Activated CD8-positive, alpha-beta memory T cell treated with anti-CD3 and anti-CD28 coated beads for 36 hours (primary cell): Measurements from ENCODE around the gene CCDC167. TPM values are rescaled to one million over a fixed set of nuclear protein-coding genes. Genes with fewer than 3 reads are reported as not detected.

Experiments used
- CTCF ChIA-PET: fragments of 350-600 bp; sonication (Branson Sonifier 250); formaldehyde crosslinking; loops from one replicate; lab custom pipeline; 2021; ENCODE audit warnings: antibody characterized with exemption; lab: Charles Lee
- POLR2A ChIA-PET: fragments of 350-600 bp; sonication (Branson Sonifier 250); formaldehyde crosslinking; loops from one replicate; lab custom pipeline; 2021; ENCODE audit warnings: antibody characterized with exemption; lab: Charles Lee
- total RNA-seq, 2 experiments: library from RNA; stranded (reverse); gene quantifications; one replicate each; pipeline ENCODE4 v1.2.3, GENCODE V29; 2021

CCDC167 gene
- 10 to 100 TPM; 76.6 to 81.6 TPM for total RNA-seq

DNA sequence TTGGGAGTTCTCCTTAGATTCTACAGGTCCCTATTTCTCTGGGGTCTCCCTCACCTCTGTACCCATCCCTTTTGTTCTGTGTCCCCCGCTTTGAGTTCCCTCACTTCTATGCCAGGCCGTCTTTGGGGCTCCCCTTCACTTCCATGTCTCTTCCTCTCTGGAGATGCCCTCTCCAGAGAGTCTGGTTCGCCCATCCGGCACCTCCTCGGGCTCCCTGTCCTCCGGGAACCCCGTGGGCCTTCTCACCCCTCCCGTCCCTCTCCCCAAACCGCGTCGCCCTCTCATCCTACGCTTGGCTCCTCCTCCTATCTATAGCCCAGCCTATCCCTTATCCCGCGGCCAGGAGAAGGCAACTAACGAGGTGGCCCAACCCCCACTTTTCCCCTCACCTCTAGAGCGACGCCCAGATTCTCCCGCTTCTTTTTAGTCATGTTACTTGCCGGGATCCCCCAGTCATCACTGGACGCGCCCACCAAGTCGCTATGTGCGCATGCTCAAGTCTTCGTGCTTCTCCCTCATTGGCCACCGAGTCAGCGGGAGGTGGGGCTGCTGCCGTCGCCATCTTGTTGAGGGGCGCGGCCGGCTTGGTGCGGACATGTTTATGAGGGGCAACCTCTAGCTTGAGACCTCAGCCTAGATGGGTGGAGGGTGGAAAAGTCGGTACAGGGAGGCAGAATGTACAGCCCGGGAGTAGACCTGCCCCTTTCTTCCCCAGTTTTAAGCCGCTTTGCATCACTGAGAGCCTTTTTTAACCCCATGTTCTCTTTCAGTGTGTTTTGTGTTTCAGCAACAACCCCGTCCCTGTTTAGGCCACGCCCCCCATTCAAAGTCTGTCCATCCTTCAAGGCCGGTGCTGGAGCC is at the start of gene CCDC167:
Gene CCDC167, minus strand, starts transcription at position 461 of the 861 bp plus-strand sequence. Its CDS starts 30 bp downstream, at position 431.
- CTCF ChIA-PET: interaction anchor here (0.6 to 7.2 kb wide), 6 partner anchors 9 to 360 kb away, joined by 3 to 42 read pairs (median 4); no protein-coding TSS in a partner anchor
- POLR2A ChIA-PET: interaction anchor here (0.6 to 5.7 kb wide), 3 partner anchors 17 to 891 kb away, joined by 4 to 37 read pairs (median 4); no protein-coding TSS in a partner anchor

DNA sequence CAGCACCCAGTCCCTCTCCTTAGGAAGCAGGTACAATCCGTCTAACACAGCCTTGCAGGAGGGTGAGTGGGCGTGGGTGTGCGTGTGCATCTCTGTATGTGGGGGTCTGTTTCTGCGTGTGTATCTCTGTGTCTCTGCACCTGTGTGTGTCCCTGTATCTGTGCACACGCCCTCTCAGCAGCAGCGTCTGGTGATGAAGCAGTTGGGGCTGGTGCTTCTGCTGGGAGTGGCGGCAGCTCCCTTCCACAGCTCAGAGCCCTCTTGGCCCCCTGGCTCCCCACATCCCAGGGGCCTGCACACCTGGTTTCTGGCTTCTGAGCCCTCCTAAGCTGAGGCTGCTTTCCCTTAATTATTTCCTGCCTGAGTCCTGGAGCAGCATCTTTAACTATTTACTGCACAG is 49.5 kb upstream of the CCDC167 start:
- ChIA-PET POLR2A (no interaction called here), CTCF (interaction anchor here (0.7 to 1.1 kb wide), 2 partner anchors 16 to 64 kb away, joined by 3 read pairs; no protein-coding TSS in a partner anchor)

DNA sequence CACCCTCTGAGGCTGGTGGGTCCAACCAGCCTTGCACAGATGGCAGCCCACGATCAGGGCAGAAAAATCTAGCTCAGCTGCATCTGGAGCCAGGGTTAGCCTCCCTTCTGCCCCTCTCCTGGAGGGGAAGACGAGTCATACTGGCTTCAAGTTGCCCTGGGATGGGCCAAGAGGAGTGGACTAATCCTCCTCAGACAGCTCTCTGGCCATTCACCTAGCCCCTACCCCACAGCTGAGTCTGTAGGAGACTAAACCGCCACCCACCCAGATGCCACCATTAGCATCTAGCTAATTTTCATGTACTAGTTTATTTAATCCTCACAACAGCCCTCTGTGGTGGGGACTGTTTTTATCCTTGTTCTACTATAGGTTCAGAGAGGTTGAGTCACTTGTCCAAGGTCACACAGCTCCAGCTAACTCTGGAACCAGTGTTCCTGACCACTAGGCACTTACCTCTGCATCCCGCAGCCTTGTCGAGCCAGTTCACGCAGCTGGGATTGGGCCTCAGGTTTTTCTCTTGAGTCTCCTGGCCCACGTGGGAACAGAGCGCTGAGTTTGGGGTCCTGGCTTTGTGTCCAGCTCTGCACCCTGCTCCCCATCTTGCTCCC is 48.5 kb upstream of the CCDC167 start:
- POLR2A ChIA-PET: interaction anchor here (1.3 kb wide), 1 partner anchor 30 kb away, joined by 5 read pairs; no protein-coding TSS in a partner anchor
- CTCF ChIA-PET: interaction anchor here (0.7 to 2.3 kb wide), 5 partner anchors 12 to 63 kb away, joined by 3 to 6 read pairs (median 3); no protein-coding TSS in a partner anchor

DNA sequence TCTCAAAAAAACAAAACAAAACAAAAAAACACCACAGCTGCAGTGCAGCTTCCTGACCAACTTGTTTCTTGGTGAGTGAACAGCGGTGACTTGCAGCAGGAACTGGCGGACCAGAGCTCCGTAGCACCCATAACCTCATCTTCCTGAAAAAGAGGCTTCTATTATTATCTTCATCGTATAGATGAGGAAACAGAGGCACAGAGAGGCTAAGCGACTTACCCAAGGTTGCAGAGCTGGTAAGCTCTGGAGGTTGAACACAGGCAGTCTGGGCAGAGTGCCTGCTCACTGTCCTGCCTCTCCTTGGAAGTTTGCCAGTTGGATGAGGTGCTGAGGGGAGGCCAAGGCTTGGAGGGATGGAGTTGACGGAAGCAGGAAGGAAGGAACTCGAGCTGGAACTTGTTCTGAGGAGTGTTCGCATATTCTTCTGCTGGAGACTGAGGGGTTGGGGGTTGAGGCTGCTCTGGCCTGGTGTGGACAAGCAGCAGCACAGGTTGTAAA is 47.9 kb upstream of the CCDC167 start:
- CTCF ChIA-PET: interaction anchor here (1.3 to 2.3 kb wide), 4 partner anchors 12 to 57 kb away, joined by 3 to 6 read pairs (median 4); no protein-coding TSS in a partner anchor
- POLR2A ChIA-PET: interaction anchor here (1.3 kb wide), 1 partner anchor 30 kb away, joined by 5 read pairs; no protein-coding TSS in a partner anchor

DNA sequence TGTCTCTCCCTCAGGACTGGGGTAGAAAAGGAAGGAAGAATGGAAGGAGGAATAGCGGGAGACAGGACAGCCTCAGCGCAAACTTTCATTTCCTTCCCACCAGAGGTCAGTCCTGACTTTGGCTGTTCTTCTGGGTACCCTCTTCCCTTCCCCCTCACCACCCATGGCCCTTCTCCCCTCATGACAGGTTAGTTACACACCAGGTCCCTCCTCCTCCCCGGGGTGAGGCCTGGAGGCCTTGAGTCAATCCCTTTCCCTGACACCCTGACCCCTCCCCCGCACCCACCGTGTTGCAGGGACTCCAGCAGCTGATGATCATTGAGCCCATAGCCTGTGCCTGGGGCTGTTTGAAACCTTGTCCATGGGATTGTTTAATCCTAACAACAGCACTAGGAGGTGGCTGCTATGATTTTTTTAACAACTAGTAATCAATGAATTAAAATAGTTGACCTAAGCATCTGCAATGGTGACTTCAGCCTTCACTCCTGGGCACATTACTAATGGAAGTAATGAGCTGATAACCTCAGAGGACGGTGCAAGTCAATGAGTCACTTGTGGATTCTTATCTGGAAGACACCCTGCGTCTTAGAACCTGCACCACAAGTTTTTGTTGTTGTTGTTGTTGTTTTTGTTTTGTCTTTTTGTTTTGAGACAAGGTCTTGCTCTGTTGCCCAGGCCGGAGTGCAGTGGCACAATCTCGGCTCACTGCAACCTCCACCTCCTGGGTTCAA is 46.6 kb upstream of the CCDC167 start:
- ChIA-PET POLR2A (no interaction called here), CTCF (interaction anchor here (1.3 to 2.3 kb wide), 3 partner anchors 28 to 56 kb away, joined by 4 to 6 read pairs (median 4); no protein-coding TSS in a partner anchor)

DNA sequence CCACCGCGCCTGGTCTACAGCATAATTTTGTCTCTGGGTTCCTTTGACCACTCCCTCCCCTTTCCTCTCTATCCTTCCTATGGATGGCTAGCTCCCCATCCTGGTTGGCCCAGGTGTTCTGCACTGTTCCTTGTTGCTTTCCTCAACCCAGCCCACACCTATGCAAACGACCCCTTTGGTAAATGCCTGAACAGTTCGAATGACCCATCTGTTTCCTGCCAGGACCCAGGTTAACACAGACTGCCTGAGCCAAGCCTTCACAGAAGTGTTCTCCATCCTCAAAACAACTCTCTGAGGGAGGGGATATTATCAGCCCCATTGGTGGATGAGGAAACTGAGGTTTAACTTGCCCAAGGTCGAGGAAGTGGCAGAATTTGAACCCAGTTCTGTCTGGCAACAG is 44.8 kb upstream of the CCDC167 start:
- POLR2A ChIA-PET: no interaction called here

DNA sequence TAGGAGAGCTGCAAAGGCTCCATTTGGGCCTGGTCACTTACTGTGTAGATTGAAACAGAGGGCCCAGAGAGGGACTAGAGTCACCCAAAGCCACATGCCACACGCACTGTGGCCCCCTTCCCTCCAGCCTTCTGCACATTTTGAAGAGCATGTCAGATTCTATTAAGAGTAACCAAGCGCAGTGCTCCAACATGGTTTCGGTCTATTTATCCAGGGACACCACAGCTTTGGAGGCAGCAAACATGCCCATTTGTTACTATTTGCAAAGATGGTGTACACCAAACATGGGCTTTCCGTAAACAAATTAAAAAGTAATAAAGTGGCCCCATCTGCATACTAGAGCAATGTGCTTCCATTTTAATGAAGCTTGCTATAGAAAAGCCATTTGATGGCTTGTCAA is 43.7 kb upstream of the CCDC167 start:
- ChIA-PET POLR2A (no interaction called here), CTCF (interaction anchor here (0.6 kb wide), 1 partner anchor 118 kb away, joined by 3 read pairs; no protein-coding TSS in a partner anchor)

More for the DNA sequence above, 44.8 kb upstream of the CCDC167 start:
- CTCF ChIA-PET: interaction anchor here (1.2 kb wide), 1 partner anchor 21 kb away, joined by 3 read pairs; no protein-coding TSS in a partner anchor

DNA sequence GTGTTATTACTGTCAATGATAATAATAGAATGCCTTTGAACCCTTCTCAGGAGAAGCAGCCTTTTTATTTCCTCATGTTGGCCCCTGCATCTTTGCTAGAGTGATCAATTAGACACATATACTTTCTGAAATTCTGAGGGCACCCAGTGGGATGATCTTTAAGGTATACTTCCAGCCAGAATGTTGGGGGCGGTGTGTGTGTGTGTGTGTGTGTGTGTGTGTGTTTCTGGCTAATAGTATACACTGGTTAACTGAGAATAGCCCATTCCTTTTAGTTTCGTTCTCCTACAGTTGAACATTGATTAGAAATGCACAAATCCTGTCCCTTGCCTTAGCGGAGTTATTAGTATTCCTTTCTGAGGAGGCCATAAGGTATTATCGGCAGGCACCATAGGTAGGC is 41.7 kb upstream of the CCDC167 start:
- ChIA-PET POLR2A (interaction anchor here (0.6 kb wide), 1 partner anchor 24 kb away, joined by 3 read pairs; no protein-coding TSS in a partner anchor), CTCF (no interaction called here)

DNA sequence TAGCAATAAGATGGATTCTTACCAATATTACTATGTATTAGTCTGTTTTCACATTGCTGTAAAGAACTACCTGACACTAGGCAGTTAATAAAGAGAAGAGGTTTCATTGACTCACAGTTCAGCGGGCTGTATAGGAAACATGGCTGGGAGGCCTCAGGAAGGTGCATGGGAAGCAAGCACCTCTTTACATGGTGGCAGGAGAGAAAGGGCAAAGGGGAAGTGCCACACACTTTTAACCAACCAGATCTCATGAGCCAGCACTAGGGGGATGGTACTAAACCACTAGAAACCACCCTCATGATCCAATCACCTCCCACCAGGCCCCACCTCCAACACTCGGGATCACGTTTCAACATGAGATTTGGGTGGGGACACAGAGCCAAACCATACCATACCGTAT is 40.7 kb upstream of the CCDC167 start:
- ChIA-PET CTCF (interaction anchor here (1.0 kb wide), 1 partner anchor 26 kb away, joined by 4 read pairs; no protein-coding TSS in a partner anchor), POLR2A (no interaction called here)

DNA sequence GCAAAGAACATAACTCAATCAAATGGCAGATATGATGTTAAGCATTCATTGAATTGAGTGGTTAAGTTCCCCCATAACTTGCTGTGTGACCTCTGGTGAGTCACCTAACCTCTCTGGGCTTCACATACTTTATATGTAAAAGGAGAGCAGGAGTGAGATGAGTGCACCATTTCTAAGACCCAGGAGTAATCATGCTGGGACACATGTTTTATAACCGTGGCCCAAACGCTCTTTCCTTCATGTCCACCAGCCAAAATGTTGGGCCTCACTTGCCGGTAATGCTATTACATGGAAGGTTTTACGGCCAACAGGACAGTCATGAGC is 40.3 kb upstream of the CCDC167 start:
- POLR2A ChIA-PET: no interaction called here
- CTCF ChIA-PET: interaction anchor here (1.0 kb wide), 1 partner anchor 26 kb away, joined by 4 read pairs; no protein-coding TSS in a partner anchor

DNA sequence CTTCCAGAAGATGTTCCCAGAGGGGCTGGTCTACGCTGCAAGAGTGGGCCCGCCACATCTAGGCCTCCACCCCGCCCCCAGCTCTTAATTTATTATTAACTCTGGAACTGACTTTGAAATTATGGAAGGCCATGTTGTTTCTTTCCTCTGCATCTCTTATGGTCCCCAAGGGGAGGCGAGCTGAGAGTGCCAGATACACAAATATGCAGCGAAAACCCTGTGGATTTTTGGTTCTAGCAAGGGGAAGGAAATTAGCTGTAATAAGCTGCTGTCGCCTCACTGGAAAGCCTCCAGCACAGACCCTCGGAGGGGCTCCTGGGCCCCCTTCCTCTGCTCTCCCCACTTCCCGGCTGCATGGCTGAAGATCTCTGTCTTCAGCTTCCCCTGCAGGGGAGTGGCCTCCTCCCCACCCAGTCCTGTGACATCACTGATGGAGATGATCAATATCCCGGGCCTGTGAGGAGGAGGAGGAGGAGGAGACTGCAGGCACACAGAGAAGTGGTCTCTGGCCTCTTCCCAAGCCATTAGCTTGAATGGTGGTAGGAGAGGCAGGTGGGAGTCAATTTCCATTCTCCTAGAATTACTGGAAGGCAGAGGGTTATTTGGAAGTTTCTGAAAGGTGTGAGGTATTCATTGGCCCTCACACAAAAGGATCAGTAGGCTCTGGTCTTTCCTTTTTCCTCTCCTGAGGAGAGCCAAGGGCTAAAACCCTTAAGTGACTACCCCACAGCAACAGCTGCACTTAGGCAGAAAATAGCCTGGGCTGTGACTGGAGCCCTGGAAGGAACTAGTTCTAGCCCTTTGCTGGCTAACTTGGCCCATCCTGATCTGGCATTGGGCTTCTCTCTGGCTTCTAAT is 39.7 kb upstream of the CCDC167 start:
- ChIA-PET CTCF (interaction anchor here (0.6 to 1.0 kb wide), 2 partner anchors 27 to 252 kb away, joined by 3 to 4 read pairs; no protein-coding TSS in a partner anchor), POLR2A (interaction anchor here (1.2 kb wide), 1 partner anchor 22 kb away, joined by 3 read pairs; no protein-coding TSS in a partner anchor)

DNA sequence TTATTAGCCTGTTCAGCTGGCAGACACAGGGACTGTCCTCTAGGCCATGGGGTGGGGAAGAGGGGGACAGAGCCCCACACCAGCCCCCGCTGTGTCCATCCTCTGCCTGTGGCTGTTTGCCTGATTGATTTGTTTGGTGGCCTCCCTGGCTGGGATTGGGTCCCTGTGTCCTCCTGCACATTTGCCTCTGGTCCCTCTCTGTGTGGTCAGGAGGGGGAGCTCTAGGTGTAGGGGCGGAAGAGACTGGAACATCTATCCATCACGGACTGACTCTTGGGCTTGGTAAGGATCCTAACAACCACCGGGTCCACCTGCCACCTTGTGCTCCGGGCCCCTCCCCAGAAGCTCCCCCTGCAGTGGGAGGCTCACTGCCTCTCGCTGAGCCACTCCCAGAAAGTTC is 38.4 kb upstream of the CCDC167 start:
- ChIA-PET POLR2A (no interaction called here), CTCF (interaction anchor here (0.6 to 1.4 kb wide), 4 partner anchors 15 to 135 kb away, joined by 3 to 4 read pairs (median 3); no protein-coding TSS in a partner anchor)

DNA sequence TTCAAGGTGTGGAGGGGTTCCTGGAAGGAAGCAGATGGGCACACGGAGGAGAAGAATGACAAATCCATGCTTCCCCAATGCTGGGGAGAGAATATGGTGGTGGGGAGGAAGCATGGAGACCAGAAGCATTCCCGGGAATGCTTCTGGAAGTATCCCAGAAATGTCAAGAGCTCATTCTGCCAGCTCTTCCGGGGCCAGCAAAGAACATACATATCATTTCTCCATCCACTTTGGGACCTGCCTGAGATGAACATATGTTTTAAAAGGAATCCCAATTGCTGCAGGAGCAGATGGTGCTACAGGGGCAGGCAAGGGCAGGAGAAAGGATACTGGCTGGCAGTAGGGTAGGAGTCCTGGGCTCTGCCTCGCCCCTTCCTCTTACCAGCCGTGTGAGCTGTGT is 37.9 kb upstream of the CCDC167 start:
- POLR2A ChIA-PET: interaction anchor here (1.0 kb wide), 1 partner anchor 28 kb away, joined by 3 read pairs; no protein-coding TSS in a partner anchor
- CTCF ChIA-PET: interaction anchor here (0.6 to 3.1 kb wide), 4 partner anchors 15 to 135 kb away, joined by 3 to 14 read pairs (median 3); no protein-coding TSS in a partner anchor

DNA sequence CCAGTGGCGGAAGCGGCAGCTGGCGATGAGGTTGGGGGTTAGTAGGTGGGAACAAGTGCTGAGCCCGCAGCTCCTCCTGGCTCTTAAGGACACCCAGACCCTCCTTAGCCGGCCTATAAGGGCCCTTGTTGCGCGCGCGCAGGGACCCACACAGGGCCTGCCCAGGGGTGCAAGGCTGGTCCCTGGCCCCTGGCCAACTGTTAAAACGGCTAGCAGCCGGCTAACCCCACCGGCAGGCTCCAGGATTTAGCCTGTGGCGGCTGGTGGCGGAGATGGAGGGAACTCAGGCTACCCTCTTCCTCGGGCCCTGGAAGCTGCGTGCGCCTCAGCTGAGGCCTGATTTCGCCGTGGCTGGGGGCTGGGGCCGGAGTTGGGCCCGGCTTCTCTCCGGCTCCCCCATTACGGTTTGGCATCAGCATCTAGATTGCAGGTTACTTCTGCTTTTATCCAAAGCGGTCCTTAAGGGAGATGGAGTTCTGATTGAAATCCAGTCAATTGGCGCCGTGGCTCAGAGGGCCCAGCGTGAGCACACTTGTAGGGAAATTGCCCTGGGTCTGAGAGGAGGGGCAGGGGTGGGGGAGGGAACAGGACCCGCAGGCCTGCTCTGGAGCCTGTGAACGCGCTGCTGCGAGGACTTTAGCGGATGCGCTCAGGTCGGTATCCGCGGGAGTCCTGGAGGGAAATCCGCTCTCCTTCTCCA is 36.9 kb upstream of the CCDC167 start:
- ChIA-PET CTCF (interaction anchor here (0.9 to 3.1 kb wide), 6 partner anchors 11 to 52 kb away, joined by 3 to 14 read pairs (median 3); no protein-coding TSS in a partner anchor), POLR2A (interaction anchor here (1.0 kb wide), 1 partner anchor 29 kb away, joined by 3 read pairs; no protein-coding TSS in a partner anchor)

DNA sequence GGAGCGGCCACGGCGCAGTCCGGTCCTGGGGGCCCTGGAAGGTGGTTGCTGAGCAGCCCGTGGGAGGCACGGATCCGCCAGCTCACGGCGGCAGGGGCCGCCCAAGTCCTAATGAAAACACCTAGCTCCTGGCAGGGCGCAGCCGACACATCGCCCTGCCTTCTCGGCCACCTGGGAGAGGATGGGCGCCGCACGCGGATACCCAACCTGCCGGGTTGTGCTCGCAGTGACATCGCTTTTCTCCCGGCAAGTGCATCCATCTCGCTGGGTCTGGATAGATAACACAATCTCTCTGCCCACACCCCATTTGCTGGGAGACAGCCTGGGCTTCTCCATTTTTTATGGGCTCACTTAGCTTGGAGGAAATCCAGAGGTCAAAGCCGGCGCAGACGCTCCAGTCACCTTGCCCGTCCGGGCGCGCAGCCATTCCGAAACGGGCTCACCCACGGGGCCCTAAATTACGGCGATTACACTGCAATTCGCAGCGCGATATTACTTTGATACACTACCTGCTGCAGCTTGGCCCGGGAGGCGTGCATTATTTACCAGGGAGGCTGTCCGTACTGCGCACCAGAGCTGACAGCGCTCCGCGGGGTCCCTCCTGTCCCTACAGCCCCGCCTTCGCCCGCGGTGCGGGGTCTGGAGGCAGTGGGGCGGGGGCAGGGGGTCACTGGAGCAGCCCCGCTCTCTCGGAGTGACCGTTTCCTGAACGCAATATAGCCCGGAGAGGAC is 36.2 kb upstream of the CCDC167 start:
- ChIA-PET CTCF (interaction anchor here (0.9 to 3.1 kb wide), 7 partner anchors 10 to 51 kb away, joined by 3 to 14 read pairs (median 3); no protein-coding TSS in a partner anchor), POLR2A (interaction anchor here (1.1 kb wide), 1 partner anchor 34 kb away, joined by 3 read pairs; no protein-coding TSS in a partner anchor)

DNA sequence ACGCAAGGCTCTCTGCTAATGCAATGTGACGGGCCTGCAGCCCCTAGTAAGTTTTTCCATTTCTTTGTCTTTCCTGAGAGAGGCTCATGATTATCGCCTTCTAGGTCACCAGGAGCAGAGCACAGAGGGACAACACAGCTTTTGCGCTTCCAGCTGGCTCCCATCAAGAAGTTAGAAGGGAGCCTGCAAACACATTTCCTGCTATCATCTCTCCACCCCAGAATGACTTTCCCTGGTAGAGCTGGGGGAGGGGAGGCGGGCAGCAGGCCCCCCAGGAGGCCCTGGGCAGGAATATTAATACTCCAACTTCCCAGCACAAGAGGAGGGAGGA is 35.7 kb upstream of the CCDC167 start:
- CTCF ChIA-PET: interaction anchor here (1.1 to 3.1 kb wide), 4 partner anchors 12 to 45 kb away, joined by 3 to 14 read pairs (median 3); no protein-coding TSS in a partner anchor
- POLR2A ChIA-PET: interaction anchor here (1.1 kb wide), 1 partner anchor 34 kb away, joined by 3 read pairs; no protein-coding TSS in a partner anchor
